GM23338 (cell line): ENCODE data around the gene SP140L. TPM values are rescaled to one million over a fixed set of nuclear protein-coding genes. Genes with fewer than 3 reads are reported as not detected.

Experiments used
- ATAC-seq: fragments of 200-7000 bp; cut with Tn5 transposase; 3 replicates; pipeline ENCODE4 v1.9.1; 2020
- DNase-seq: peaks from one replicate; pipeline ENCODE4 v3.0.0-alpha.2; 2015; ENCODE audit warnings: low spot score
- H2AFZ ChIP-seq: fragments of 200-600 bp; sonication (generic); 2 replicates; pipeline ENCODE4 v1.8.0; 2016; ENCODE audit warnings: antibody characterized with exemption, mild to moderate bottlenecking, moderate library complexity
- H3F3A ChIP-seq: fragments of 200-600 bp; sonication (generic); replicated peaks from 2 replicates; pipeline ENCODE4 v1.8.0; 2017; ENCODE audit warnings: antibody characterized with exemption, mixed run types, low read depth
- H3K27ac ChIP-seq: fragments of 200-600 bp; sonication (generic); 2 replicates; pipeline ENCODE4 v1.6.1; 2016; ENCODE audit warnings: low read depth
- H3K27me3 ChIP-seq: fragments of 200-600 bp; sonication (generic); 2 replicates; pipeline ENCODE4 v1.8.0; 2016; ENCODE audit warnings: mild to moderate bottlenecking, mixed run types, moderate library complexity; ENCODE audit not compliant: insufficient read depth
- H3K36me3 ChIP-seq: fragments of 200-600 bp; sonication (generic); 2 replicates; pipeline ENCODE4 v1.8.0; 2016; ENCODE audit warnings: mild to moderate bottlenecking; ENCODE audit not compliant: insufficient read depth
- H3K4me1 ChIP-seq: fragments of 200-600 bp; sonication (generic); 2 replicates; pipeline ENCODE4 v1.8.0; 2016; ENCODE audit warnings: mild to moderate bottlenecking, moderate library complexity; ENCODE audit not compliant: insufficient read depth
- H3K4me2 ChIP-seq: fragments of 200-600 bp; sonication (generic); 2 replicates; pipeline ENCODE4 v1.7.1; 2017; ENCODE audit warnings: mixed run types
- H3K4me3 ChIP-seq: fragments of 200-600 bp; sonication (generic); 2 replicates; pipeline ENCODE4 v1.6.1; 2016; ENCODE audit warnings: mixed run types
- H3K79me2 ChIP-seq: fragments of 200-600 bp; sonication (generic); replicated peaks from 2 replicates; pipeline ENCODE4 v1.8.0; 2017; ENCODE audit warnings: mild to moderate bottlenecking; ENCODE audit not compliant: insufficient read depth
- H3K9me2 ChIP-seq: fragments of 200-600 bp; sonication (generic); 2 replicates; pipeline ENCODE4 v1.8.0; 2017; ENCODE audit not compliant: insufficient read depth
- H4K20me1 ChIP-seq: fragments of 200-600 bp; sonication (generic); replicated peaks from 2 replicates; pipeline ENCODE4 v1.8.0; 2017; ENCODE audit warnings: mild to moderate bottlenecking; ENCODE audit not compliant: insufficient read depth
- H3K27ac Mint-ChIP-seq: 2 replicates; pipeline ENCODE4 v1.8.0; 2020; ENCODE audit warnings: inconsistent platforms, mild to moderate bottlenecking, moderate library complexity, mixed read lengths
- H3K27me3 Mint-ChIP-seq: 3 replicates; pipeline ENCODE4 v1.8.0; 2022; ENCODE audit warnings: low read depth, mild to moderate bottlenecking, moderate library complexity, mixed read lengths, inconsistent platforms; ENCODE audit not compliant: insufficient read depth, poor library complexity
- H3K36me3 Mint-ChIP-seq: 3 replicates; pipeline ENCODE4 v1.8.0; 2021; ENCODE audit warnings: low read depth, mild to moderate bottlenecking, inconsistent platforms, moderate library complexity, mixed read lengths
- H3K4me1 Mint-ChIP-seq: 3 replicates; pipeline ENCODE4 v1.8.0; 2020; ENCODE audit warnings: mild to moderate bottlenecking, inconsistent platforms, mixed read lengths
- H3K4me3 Mint-ChIP-seq: 3 replicates; pipeline ENCODE4 v1.8.0; 2021; ENCODE audit warnings: moderate library complexity, mild to moderate bottlenecking, inconsistent platforms, mixed read lengths
- H3K9me3 Mint-ChIP-seq: 3 replicates; pipeline ENCODE4 v1.8.0; 2020; ENCODE audit warnings: moderate library complexity, mild to moderate bottlenecking, inconsistent platforms, mixed read lengths
- CREB1 ChIP-seq: fragments of 250-450 bp; sonication (Bioruptor Pico); IDR thresholded peaks from 2 replicates; pipeline ENCODE4 v1.5.0; 2020; ENCODE audit warnings: low read depth, mild to moderate bottlenecking, moderate library complexity
- CTCF ChIP-seq, 2 experiments: fragments of 200-600 bp in 1 of 2; sonication (generic) in 1 of 2; conservative IDR thresholded peaks; 2 replicates each; pipeline versions ENCODE4 v1.5.1 to v1.6.1; 2016 to 2017; ENCODE audit warnings: antibody characterized with exemption in 2 of 2, low read depth in 2 of 2, mild to moderate bottlenecking in 2 of 2, moderate library complexity in 1 of 2
- ETS1 ChIP-seq: IDR thresholded peaks from 2 replicates; pipeline ENCODE4 v1.6.1; 2016; ENCODE audit warnings: antibody characterized with exemption
- EZH2 ChIP-seq: fragments of 200-600 bp; sonication (generic); IDR thresholded peaks from one replicate; pipeline ENCODE4 v1.8.0; 2017; ENCODE audit warnings: antibody characterized with exemption, mild to moderate bottlenecking, low read depth; ENCODE audit not compliant: unreplicated experiment
- EZH2phosphoT487 ChIP-seq: fragments of 200-600 bp; sonication (generic); IDR thresholded peaks from one replicate; pipeline ENCODE4 v1.8.1; 2018; ENCODE audit warnings: antibody characterized with exemption; ENCODE audit not compliant: unreplicated experiment
- JUNB ChIP-seq: IDR thresholded peaks from one replicate; pipeline ENCODE4 v1.6.1; 2016; ENCODE audit warnings: antibody characterized with exemption; ENCODE audit not compliant: unreplicated experiment
- NANOG ChIP-seq: IDR thresholded peaks from 2 replicates; pipeline ENCODE4 v1.6.1; 2016; ENCODE audit warnings: antibody characterized with exemption, borderline replicate concordance
- POLR2AphosphoS5 ChIP-seq: IDR thresholded peaks from 2 replicates; pipeline ENCODE4 v1.6.1; 2016; ENCODE audit warnings: antibody characterized with exemption, low read depth
- REST ChIP-seq: IDR thresholded peaks from one replicate; pipeline ENCODE4 v1.6.1; 2018; ENCODE audit warnings: antibody characterized with exemption; ENCODE audit not compliant: unreplicated experiment
- STAT1 ChIP-seq: IDR thresholded peaks from one replicate; pipeline ENCODE4 v1.6.1; 2016; ENCODE audit warnings: antibody characterized with exemption; ENCODE audit not compliant: unreplicated experiment
- ZNF114 ChIP-seq: fragments of 250-450 bp; sonication (Bioruptor Pico); IDR thresholded peaks from 2 replicates; pipeline ENCODE4 v1.5.0; 2020; ENCODE audit warnings: mild to moderate bottlenecking, moderate library complexity
- ZNF331 ChIP-seq: fragments of 250-450 bp; sonication (Bioruptor Pico); IDR thresholded peaks from 2 replicates; pipeline ENCODE4 v1.5.0; 2020; ENCODE audit warnings: low read depth, mild to moderate bottlenecking, moderate library complexity
- ZNF462 ChIP-seq: fragments of 250-450 bp; sonication (Bioruptor Pico); IDR thresholded peaks from 2 replicates; pipeline ENCODE4 v1.5.0; 2020; ENCODE audit warnings: mild to moderate bottlenecking, moderate library complexity
- polyA plus RNA-seq: library from polyadenylated mRNA; unstranded; fragments of >200 nt; fragmentation: Nextera tagmentation; extraction: Ambion mirVana; gene quantifications from 2 replicates; pipeline ENCODE4 v1.2.1, GENCODE V29; 2016
- total RNA-seq: library from RNA; depleted of rRNA; stranded (reverse); fragments of >200 nt; shearing (Covaris generic); gene quantifications from 2 replicates; pipeline ENCODE4 v1.2.3, GENCODE V29; 2014

The SP140L gene
- total and polyA plus RNA-seq, 2 experiments from 2014 or later: 1.3 to 1.7 TPM

GRCh38 chr2:230443541-230443940, 116.5 kb downstream of the SP140L start:
- H3K9me2 ChIP-seq: peaks cover 15% of the 10 kb centered on the region; the same call in 1 of the 2 replicates
- no peaks in the 10 kb centered on the region for H4K20me1 ChIP-seq
- no peaks in the 10 kb centered on the region for H3F3A ChIP-seq
- H2AFZ ChIP-seq: no peak overlapping the region
- Mint-ChIP-seq H3K27me3 (no peaks in the 10 kb centered on the region), H3K27ac (no peak overlapping the region), H3K4me3 (no peak overlapping the region), H3K36me3 (no peaks in the 10 kb centered on the region), H3K4me1 (peaks cover 8% of the 10 kb centered on the region), H3K9me3 (peaks cover 2% of the 10 kb centered on the region; the same call in 1 of the 3 replicates)
- no peak for TF ChIP-seq POLR2AphosphoS5
- TF ChIP-seq ZNF114 (CRISPR knock-in tag): no peak
- TF ChIP-seq CREB1 (CRISPR knock-in tag): no peak
- no peak for TF ChIP-seq NANOG
- no peak for TF ChIP-seq EZH2phosphoT487
- no peak for TF ChIP-seq STAT1
- TF ChIP-seq JUNB: no peak
- no peak for TF ChIP-seq CTCF (conservative IDR thresholded peaks at IDR 0.05; ENCODE audit: low read depth in 2 of 2)
- no peak for TF ChIP-seq ZNF331 (CRISPR knock-in tag)
- TF ChIP-seq REST: no peak
- TF ChIP-seq ETS1: no peak
- TF ChIP-seq EZH2: no peak
- no peak for TF ChIP-seq ZNF462 (CRISPR knock-in tag)
- ATAC-seq (no peak), DNase-seq (no peak)
- no peaks in the 10 kb centered on the region for H3K27me3 ChIP-seq
- no peaks in the 10 kb centered on the region; the same call in 1 of the 2 replicates for H3K4me1 ChIP-seq
- H3K4me2 ChIP-seq: no peak overlapping the region
- H3K4me3 ChIP-seq: no peak overlapping the region
- H3K79me2 ChIP-seq: no peaks in the 10 kb centered on the region
- H3K27ac ChIP-seq: no peak overlapping the region
- no peaks in the 10 kb centered on the region for H3K36me3 ChIP-seq
